Measurements from ENCODE around the gene TNRC6A.

TNRC6A gene

DNA sequence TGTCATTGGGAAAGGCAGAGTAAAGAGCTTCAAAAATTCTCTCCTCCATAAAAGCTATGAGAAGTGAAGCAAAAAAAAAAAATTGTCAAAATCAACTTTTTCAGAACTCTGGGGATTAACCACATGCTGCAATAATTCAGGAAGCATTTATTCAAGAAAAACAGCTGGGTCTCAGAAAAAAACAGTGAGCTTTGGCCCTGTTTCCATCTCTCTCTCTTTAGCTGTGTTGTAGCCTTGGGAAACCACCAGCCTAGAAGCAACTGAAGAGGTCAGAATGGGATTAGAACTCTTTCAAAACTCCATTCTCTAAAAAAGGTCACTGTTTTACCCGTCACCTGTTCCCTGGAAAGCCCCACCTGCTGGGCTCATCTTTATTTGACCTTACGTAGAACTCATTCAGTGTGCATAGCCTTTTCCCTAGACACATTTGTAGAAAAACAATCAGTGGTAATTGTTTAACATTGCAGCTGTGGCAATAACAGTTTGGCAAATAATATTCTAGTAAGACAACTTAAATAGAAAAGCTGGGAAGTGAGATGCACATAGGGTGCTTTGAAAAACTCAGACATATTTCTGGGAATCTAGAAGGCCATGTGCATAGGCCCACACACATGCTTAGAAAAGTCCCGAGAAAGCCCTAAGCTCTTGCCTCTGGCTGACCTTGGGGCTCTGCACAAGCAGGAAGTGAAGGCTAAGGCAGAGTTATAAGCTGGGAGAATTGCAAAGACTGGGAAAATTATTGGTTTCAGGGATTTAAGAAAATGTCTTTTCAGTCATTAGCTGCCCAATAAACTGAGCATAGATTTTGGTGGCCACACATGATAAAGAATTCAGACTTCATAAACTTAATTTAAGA lies 134.4 kb downstream of the TNRC6A start:
- no peak for DNase-seq (ENCODE audit: extremely low read depth in 1 of 2, low read depth in 1 of 2)

DNA sequence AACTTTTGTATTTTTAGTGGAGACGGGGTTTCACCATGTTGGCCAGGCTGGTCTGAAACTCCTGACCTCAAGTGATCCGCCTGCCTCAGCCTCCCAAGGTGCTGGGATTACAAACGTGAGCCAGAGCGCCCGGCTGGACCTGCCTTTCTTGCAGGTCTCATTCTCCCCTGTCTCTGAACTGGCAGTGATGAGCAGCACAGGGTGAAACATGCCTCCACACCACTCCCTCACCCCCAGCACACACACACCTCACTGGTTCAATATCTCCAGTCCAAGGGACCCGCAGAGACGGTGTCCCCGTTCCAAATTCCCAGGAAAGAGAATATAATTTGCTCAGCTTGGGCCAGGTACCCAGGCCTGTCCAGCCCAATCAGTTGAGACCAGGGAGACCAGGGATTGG lies 139.6 kb downstream of the TNRC6A start:
- DNase-seq (ENCODE audit: extremely low read depth in 1 of 2, low read depth in 1 of 2), result no peak

DNA sequence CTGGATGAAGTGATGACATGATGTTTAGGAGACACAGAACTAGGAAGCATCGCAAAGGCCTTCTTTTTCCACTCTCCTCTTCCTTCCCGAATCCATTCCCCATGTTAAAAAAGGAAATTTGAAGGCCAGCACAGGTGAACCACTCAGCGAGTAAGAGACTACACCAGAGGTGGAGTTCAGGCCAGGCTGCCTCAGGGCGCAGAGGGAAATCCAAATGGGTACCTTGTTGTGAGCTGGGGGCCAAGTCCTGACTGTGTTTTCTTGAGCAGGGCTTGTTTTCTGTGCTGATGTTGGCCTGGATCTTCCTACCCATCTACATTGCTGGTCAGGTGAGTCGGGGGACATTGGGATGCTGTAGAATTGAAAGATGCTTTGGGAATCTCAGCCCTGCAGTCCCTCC lies 142.4 kb downstream of the TNRC6A start:
- no peak for DNase-seq (ENCODE audit: extremely low read depth in 1 of 2, low read depth in 1 of 2)

DNA sequence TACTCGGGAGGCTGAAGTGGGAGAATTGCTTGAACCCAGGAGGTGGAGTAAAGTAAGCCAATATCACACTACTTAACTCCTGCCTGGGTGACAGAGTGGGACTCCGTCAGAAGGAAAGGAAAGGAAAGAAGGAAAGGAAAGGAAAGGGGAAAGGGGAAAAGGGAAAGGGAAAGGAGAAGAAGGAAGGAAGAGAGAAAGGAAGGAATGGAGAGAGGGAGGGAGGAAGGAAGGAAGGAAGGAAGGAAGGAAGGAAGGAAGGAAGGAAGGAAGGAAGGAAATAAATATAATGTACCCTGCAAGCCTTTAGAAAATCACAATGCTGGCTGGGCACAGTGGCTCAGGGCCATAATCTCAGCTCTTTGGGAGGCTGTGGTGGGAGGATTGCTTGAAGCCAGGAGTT lies 143.6 kb downstream of the TNRC6A start:
- DNase-seq (ENCODE audit: extremely low read depth in 1 of 2, low read depth in 1 of 2), result no peak

DNA sequence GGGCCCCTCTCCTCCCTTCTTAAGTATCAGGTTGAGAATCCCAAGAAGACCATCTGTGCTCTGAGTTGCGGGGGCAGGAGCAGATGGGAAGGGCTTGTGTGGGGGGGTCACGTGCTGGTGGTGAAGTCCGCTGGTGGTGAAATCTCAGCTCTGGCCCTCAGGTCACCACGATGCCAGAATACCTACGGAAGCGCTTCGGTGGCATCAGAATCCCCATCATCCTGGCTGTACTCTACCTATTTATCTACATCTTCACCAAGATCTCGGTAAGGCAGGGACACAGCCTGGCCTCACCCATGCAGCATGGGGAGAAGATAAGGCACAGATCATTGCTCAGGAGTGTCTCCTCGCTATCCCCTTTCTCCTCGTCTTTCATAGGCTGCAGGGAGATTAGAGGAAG lies 146.0 kb downstream of the TNRC6A start:
- no peak for DNase-seq (ENCODE audit: extremely low read depth in 1 of 2, low read depth in 1 of 2)

Measured in stimulated activated CD8-positive, alpha-beta memory T cell treated with anti-CD3 and anti-CD28 coated beads, Interleukin-7, amount 100 ng/mL, for 48 hours (primary cell).